HG03439 (cell line): ENCODE measurements around the gene ZNF574.

ENCODE experiments used
- ATAC-seq: cut with Tn5 transposase; IDR thresholded peaks from one replicate; pipeline ENCODE4 v1.9.1; 2021; ENCODE audit warnings: mild to moderate bottlenecking, moderate library complexity; ENCODE audit not compliant: unreplicated experiment

ZNF574 gene

DNA sequence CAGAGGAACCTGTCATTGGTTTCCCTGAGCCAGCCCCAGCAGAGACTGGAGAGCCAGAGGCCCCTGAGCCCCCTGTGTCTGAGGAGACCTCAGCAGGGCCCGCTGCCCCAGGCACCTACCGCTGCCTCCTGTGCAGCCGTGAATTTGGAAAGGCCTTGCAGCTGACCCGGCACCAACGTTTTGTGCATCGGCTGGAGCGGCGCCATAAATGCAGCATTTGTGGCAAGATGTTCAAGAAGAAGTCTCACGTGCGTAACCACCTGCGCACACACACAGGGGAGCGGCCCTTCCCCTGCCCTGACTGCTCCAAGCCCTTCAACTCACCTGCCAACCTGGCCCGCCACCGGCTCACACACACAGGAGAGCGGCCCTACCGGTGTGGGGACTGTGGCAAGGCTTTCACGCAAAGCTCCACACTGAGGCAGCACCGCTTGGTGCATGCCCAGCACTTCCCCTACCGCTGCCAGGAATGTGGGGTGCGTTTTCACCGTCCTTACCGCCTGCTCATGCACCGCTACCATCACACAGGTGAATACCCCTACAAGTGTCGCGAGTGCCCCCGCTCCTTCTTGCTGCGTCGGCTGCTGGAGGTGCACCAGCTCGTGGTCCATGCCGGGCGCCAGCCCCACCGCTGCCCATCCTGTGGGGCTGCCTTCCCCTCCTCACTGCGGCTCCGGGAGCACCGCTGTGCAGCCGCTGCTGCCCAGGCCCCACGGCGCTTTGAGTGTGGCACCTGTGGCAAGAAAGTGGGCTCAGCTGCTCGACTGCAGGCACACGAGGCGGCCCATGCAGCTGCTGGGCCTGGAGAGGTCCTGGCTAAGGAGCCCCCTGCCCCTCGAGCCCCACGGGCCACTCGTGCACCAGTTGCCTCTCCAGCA is 4.2 kb downstream of the ZNF574 start:
- ATAC-seq = no peak

DNA sequence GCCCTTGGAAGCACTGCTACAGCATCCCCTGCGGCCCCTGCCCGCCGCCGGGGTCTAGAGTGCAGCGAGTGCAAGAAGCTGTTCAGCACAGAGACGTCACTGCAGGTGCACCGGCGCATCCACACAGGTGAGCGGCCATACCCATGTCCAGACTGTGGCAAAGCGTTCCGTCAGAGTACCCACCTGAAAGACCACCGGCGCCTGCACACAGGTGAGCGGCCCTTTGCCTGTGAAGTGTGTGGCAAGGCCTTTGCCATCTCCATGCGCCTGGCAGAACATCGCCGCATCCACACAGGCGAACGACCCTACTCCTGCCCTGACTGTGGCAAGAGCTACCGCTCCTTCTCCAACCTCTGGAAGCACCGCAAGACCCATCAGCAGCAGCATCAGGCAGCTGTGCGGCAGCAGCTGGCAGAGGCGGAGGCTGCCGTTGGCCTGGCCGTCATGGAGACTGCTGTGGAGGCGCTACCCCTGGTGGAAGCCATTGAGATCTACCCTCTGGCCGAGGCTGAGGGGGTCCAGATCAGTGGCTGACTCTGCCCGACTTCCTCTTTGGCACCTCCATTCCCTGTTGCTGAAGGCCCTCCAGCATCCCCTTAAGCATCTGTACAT is 4.9 kb downstream of the ZNF574 start:
- ATAC-seq = no peak

DNA sequence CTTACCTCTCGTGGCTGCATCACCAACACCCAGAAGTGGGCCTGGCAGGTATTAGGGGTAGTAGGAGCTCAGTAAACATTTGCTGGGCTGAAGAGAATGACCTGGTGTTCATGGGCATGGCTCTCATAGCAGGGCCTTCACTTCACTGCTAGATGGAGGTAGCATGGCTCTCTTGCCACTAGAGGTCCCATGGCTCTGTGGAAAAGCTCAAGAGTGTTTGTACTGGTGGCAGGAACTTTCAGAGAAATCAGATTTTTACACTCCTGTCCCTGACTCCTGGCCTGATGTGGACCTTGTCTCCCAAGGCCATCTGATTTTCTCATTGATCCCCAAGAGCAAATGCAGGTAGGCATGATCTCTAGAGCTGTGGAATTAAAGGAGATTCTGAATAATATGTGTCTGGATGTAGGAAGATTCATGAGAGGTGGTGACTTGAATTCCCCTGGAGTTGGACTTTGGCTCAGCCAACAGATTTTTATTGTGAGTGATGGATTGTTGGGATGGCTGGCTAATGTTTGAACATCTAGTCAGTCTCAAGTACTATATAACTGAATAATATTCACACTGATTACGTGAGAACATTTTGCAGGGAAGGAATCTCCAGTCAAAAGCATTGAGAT is 5.7 kb downstream of the ZNF574 start:
- no peak for ATAC-seq

DNA sequence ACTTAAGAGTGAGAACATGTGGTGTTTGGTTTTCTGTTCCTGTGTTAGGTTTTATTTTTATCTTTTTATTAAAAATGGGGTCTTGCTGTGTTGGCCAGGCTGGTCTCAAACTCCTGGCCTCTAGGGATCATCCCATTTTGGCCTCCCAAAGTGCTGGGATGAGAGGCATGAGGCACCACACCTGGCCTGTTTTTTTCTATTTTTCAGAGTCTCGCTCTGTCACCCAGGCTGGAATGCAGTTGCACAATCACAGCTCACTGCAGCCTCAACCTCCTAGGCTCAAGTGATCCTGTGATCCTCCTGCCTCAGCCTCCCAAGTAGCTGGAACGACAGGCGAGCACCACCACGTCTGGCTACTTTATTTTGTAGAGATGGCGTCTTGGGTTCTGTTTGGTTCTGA is 7.6 kb downstream of the ZNF574 start:
- ATAC-seq = no peak

DNA sequence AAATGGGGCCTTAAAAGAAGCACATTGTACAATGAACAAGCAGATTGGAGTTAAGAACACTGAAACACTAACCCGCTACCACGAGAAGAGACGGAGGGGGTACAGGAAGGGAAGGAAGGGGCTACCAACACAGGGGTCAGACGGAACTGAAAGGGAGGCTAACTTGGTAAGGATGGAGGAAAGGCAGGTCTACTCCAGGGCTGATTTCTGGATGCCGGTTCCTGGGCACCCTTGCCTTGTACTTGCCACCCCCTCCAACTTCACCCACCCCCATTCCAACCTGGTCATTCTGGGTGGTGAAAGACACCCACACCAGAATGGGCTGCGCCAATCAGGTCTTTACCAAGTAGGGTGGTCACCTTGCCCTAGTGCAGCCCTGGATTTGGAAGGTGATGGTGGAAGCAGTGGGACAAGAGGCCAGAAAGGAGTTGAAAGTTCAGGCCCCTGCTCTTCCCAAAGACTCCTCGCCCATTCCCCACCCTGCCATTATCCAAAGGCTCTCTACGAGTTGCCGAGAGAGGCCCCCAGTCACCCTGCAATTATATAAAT is 10.3 kb downstream of the ZNF574 start:
- ATAC-seq = no peak

DNA sequence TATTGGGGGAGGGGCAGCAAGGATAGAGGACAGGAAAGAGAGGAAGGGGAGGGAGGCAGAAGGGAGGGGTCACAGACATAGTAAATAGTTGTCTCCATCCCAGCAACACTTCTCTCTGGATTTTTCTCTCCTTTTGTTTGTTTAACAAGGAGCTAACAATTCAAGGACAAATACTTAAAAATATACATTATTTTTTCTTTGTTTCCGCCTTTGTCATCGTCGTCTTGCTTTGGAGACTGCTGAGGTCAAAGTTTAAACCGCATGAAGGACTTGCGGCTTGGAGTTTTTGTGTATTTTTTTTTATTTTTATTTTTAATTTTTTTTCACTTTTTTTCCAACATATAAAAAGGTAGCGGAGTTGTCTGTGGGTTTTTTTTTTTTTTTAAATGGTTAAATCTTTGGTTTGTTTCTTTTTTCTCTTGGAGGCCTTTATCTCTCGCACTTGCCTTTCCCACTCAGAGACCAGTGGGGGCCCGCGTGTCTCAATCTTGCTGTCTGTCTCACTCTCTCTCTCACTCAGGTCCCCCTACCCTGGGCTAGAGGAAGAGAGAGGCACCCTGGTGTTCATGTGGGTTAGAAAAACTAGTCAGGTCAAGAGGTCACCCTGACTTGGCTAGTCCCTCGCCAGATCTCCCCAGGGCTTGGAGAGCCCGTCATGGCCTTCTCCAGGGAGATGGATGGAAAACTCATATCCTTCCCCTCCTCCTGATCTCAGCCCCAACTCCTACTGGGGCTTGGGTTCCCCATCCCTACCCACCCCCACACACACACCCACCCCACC is 11.0 kb downstream of the ZNF574 start:
- no peak for ATAC-seq

DNA sequence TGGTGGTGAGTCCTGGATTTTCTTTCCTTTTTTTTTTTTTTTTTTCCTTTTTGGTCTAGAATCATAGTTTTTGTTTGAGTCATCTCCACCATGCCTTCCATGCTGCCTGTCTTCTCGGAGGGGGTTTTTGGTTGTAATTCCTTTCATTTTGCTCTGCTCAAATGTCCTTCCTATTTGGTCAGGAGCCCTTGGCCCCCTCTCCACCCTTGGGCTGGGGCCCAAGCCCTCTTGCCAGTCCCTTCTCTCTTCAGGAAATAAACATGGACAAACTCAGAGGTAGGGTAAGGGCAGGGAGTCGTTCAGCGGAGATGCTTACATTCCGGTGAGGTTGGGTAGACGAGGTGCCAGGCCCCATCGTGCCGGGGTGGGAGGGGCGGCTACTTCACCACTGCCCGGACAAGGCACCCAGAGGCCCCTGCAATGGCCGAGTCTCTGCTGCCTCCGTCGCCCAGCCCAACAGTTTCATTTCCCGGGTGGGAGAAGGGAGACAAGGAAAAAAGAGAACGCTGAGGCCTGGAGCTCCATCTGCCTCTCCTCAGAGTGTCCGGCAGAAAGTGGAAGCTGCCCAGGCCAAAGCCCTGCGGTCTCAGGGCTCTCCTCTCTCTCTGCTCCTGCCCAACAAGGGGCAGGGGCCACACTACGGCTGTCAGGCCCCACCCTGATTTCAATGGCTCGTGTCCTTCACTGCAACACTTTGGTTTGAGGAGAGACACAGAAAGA is 12.7 kb downstream of the ZNF574 start:
- no peak for ATAC-seq

DNA sequence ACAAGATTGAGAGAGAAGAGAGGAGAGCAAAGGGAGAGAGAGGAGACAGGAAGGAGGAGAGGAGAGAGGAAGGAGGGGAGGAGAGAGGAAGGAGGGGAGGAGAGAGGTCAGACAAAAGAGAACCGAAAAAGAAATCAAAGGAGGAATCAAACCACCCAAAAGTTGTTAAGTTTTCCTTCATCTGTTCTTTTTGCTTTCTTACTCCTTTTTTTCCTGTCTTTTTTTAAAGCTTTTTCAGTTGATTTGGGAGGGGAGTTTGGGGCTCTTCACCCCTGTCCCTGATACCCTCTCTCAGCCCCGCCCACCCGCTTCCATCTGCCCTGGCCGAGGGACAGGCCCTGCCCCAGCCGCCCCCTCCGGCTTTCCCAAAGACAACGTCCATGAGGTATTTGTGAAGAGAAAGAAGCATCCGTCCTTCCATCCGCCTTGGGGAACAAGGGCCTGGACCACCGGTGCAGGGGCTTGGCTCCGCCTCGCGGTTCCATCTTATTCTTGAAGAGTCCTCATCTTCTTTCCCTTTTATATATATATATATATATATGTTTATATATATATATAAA is 13.3 kb downstream of the ZNF574 start:
- ATAC-seq = no peak

DNA sequence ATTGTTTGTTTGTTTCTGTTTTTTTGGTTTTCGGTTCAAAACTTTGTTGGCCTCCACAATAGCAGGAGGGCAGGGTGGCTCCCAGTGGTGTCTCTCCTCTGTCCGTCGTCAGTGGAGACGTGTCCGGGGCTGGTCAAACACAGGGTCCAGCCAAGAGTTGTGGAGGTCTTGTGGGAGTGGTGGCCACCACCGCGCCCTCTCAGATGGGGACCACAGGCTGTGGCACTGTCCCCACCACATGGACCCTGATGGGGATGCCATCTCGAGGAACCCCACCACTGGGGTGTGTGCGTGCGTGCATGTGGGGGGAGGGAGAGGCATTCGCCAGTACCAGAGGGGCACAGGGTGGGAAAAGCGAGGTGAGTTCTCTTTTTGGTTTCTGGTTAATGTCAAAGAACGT is 13.8 kb downstream of the ZNF574 start:
- no peak for ATAC-seq

DNA sequence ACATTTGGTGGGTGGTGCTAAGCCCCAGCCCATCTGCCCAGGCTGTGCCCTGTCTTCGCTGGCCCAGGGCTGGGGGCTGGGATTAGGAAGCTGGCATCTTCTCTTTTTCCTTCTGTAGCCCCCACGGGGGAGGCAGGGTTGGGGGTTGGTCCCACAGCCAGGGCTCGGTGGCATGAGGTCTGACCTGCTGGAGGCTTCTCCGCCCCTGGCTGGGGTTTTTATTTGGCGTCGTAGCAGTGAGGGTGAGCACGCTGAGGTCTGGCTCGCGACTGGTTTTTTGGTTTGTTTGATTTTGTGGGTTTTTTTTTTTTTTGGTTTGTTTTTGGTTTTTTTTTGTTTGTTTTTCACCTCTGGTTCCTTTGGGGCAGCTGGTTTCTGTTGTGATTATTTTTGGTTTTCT is 14.7 kb downstream of the ZNF574 start:
- no peak for ATAC-seq

DNA sequence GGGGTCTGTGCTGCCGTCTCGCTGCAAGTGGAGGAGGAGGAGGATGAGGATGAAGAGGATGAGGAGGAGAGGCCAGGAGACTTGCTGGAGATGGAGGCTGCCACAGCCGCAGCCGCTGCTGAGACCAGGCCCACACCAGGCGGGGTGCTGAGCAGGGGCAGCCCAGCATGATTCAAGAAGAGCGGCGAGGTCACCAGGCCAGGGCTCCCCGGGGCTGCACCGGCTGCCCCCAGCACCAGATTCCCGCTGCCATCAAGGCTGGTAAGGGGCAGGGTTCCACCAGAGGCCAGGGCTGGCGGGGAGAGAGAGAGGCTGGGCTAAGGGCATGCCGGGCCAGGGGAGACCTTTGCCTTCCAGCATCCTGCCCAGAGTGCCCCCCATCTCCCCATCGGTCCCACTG is 15.3 kb downstream of the ZNF574 start:
- no peak for ATAC-seq

DNA sequence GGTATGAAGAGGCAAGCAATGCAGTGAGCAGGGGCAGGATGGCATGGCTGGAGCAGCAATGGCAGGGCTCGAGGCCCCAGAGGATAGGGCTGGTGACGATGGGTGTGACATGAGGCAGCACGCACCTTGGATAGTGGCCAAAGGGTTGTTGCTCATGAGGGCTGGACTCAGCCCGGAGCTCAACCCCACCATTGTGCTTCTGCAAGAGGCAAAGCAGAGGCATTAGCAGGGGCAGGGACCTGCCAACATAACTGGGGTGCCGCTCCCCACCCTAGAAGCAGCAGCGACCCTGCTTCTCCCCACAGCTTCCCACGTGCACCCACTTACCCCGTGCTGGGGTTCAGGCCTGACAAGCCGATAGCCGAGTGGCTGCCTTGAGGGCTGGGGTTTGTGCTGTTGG is 15.8 kb downstream of the ZNF574 start:
- no peak for ATAC-seq

DNA sequence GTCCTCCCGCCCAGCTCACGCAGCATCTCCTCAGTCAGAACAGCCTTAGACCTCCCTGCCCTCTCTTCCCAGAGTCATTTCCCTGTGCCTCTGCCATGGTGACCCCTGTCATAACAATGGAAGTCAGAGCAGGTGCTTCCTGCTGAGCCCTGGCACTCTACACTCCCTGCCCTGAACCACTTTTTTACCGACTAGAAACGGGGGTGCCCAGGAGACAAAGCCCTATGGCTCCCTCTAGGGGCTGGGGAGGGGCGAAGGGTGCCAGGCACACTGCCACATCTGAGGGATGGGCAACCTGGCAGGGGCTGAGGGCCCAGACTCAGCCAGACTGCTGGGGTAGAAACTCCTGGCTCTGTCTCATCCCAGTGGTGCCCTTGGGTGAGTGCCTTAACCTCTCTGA is 16.4 kb downstream of the ZNF574 start:
- no peak for ATAC-seq

DNA sequence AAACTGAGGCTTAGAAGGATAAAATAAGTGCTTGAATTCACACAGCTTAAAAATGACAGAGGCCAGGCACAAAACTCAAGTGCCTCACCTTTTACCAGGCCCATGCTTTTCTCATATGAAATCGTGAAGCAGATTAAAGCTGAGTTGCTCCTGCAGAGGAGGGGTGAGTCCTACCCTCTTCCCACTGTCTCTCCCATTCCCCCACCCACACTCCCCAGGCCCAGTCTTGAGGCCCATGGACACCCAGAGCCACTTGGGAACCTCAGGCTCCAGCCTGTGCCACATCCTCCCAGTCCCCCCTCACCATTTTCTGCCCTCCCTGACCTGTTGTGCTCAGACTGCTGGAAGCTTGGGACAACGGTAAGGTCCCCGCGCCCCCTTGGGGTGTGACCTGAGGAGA is 17.5 kb downstream of the ZNF574 start:
- no peak for ATAC-seq

DNA sequence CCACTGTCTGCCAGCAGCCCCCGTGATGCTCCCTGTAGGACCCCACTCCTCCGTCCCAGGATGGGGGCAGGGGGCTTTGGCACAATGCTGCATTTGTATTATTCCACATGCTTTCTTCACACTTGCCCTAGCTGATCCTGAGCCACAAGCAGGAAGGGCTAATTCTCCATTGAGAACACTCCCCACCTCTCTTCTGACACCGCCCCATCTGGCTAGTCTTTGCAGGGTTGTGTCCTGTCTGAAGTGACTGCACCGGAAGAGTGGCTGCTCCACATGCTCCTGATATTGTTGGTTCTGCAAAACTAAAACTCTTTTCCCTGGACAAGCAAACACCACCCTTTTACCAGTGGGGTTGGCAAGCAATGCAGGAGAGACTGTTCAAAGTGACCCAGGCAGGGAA is 18.0 kb downstream of the ZNF574 start:
- no peak for ATAC-seq

DNA sequence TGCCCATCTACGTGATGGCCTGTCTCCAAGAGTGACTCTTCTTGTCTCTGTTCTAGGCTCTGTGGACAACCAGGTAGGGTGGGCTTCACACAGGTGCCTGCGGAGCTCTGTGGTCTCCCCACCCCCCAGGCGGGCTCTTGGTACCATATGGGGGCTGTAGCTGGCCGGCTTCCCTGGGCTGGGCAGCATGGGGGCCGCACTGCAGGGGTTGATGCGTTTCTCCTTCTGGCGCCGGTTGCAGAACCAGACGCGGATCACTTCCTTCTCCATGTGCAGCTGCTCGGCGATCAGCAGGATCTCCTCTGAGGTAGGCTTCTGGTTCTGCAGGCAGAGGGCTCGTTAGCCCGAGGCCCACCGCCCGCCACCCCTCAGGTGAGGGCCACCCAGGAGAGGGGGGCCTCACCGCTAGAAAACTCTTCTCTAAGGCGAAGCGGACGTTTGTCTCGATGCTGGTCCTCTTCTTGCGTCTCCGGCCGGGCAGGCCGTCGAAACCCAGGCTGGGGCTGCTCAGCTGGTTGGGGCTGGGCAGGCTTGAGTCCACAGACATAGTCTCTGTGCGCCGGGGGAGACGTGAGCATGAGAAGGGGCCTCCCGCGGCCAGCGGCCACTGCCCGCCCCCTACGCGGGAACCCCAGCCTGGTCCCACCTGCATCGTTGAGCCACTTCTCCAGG is 19.3 kb downstream of the ZNF574 start:
- ATAC-seq = no peak

DNA sequence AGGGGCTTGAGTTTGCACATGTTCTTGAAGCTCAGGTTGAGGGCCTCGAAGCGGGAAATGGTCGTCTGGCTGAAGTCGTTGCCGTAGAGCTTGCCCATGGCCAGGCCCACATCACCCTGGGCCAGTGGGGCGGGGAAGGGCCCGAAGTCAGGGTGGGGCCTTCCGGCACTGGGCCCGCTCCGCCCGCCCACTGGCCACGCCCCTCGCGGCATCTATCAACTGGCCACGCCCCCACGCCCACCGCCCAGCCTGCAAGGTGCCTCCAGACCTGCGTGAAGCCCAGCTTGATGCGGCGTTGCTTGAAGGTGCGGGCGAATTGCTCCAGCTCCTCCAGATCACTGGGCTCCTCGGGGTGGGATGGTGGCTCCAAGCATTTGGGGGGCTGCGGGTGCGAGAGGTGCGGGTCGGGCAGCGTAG is 19.9 kb downstream of the ZNF574 start:
- ATAC-seq = no peak

DNA sequence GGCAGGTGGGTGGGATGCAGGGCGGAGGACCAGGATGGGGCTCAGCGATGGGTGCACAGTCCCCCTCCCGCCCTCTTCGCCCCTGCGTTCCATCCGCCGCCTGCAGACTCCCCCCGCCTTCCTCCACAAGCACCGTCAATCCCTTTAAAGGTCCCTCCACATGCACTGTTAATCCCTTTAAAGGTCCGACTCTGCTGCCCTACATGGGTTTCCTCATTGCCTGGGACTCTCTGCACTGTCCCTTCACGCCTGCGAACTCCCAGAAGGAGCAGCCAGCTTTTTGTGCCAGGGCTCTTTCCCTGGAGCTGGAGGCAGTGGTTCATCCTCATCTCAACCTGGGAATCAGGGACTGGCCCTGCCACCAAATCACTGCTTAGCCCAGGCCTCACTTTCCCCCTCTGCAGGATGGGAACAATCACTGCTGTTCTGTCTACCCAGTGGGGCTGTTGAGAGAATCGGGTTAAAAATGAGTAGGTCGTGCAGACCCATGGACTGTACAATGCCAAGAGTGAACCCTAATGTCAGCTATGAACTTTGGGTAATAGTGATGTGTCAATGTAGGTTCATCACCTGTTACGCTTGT is 20.4 kb downstream of the ZNF574 start:
- ATAC-seq = no peak

DNA sequence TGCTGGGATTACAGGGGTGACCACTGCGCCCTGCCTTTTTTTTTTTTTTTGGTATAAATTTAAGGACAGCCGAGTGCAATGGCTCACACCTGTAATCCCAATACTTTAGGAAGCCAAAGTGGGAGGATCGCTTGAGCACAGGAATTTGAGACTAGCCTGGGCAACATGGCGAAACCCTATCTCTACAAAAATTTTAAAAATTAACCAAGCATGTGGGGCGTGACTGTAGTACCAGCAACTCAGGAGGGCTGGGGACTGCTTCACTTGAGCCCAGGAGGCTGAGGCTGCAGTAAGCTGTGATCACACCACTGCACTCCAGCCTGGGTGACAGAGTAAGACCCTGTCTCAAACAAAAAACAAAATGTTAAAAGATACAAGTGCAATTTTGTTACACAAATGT is 21.5 kb downstream of the ZNF574 start:
- no peak for ATAC-seq
